VCaP (cell line): ENCODE measurements around the gene ATG4D.

ENCODE experiments used
- H3K27ac ChIP-seq: fragments of 450-650 bp; 2 replicates; pipeline ENCODE4 v1.5.1; 2017
- TF ChIP-seq, protein P1 (sequence below): fragments of 450-650 bp; conservative IDR thresholded peaks from 2 replicates; pipeline ENCODE4 v1.5.1; 2017; ENCODE audit warnings: mild to moderate bottlenecking, moderate library complexity

ATG4D gene

DNA sequence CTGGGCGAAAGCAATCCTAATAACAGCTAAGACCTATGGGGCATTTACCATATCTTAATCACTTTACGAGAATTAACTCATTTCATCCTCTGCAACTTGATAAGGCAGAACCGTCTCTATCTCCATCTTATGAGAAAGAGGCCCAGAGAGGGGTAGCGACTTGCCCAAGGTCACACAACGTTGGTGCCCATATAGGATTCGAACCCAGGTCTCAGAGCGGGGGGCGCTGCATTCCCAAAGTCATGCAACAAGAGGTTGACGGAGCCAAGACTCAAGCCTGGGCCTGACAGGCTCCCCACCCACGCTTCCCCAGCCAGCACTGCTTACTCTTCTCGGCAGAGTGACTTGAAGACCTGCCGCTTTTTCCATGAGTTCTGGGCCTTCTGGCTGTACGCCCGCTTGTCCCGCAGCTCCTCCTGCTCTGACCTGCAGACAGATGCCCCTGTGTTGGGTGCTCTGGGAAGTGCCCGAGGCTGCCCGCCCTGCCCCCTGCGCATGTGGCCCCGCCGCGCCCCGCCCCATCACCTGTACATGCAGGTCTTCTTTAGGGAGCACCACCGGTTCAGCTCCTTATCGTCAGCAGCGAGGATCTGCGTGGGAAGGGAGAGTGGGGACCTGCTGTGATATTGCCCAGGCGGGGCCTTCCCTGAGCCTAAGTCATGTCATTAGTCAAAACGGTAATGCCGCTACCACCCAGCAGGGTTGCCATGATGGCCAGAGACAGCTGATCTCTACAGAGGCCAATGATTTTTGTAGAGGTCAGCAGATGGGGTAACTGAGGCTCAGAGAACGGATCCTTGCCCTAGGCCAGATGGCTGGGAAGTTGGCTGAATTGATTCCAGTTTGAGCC is 11.3 kb downstream of the ATG4D start:
- TF ChIP-seq, protein P1, sequence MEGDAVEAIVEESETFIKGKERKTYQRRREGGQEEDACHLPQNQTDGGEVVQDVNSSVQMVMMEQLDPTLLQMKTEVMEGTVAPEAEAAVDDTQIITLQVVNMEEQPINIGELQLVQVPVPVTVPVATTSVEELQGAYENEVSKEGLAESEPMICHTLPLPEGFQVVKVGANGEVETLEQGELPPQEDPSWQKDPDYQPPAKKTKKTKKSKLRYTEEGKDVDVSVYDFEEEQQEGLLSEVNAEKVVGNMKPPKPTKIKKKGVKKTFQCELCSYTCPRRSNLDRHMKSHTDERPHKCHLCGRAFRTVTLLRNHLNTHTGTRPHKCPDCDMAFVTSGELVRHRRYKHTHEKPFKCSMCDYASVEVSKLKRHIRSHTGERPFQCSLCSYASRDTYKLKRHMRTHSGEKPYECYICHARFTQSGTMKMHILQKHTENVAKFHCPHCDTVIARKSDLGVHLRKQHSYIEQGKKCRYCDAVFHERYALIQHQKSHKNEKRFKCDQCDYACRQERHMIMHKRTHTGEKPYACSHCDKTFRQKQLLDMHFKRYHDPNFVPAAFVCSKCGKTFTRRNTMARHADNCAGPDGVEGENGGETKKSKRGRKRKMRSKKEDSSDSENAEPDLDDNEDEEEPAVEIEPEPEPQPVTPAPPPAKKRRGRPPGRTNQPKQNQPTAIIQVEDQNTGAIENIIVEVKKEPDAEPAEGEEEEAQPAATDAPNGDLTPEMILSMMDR = no peak
- no peak overlapping the region for H3K27ac ChIP-seq

DNA sequence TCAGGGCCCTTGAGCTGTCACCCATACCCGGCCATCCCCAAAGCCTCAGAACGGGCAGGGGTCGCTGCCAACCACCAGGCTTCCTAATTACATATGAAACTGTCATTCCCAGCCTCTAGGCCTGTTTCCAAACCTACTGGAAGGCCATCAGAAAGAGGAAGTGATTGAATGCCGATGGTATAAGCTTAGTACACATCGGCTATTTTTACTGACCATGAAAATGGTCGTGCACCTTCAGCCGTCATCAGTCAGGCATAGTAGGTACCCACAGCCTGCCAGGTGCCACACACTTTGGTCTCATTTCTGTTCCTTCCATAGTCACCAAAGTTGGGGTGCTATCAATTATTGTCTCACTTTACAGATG is 11.9 kb downstream of the ATG4D start:
- TF ChIP-seq, protein P1 = no peak
- no peak overlapping the region for H3K27ac ChIP-seq

DNA sequence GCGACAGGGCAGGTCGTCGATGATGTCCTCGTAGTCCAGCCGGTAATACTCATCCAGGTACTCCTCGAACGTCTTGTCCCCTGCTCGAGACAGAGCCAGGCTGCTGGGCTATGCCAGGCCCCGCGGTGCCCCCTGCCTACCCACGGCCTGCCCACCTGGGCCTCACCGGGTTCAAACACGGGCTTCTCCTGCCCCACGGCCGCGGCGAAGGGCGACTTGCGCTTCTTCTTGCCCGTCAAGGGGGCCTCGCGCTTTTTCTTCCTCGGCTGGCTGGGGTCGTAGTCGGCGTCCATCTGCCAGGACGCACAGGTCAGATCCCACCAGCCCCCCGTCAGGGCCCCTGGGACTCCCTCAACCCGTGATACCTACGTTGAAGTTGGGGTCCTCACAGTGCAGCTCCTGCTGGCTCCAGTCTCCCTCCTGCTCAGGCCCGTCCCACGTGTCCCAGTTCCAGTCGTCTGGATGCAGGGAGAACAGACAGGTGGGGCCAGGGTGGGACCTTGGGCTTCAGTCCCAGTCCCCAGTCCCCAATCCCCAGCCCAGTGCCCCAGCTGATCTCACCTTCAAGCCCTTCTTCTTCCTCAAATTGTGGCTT is 14.0 kb downstream of the ATG4D start:
- H3K27ac ChIP-seq = no peak overlapping the region
- TF ChIP-seq, protein P1 = no peak

DNA sequence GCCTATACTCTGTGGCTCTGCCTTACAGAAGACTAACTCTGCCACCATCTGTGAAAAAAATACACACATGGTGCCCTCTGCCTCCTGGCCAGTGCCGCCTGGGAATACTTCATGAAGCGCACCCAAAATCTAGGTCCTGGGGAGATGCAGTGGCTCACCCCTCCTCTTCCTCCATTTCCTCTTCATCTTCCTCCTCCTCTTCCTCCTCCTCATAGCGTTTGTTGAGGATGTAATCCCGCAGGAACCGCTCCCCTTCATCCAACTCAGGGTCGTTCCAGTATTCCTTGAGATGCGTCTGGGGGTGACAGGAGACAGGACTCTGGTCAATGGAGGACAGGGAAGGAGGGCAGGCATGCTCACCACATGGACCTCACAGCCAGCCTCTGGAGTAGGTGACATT is 16.4 kb downstream of the ATG4D start:
- TF ChIP-seq, protein P1 = no peak
- no peak overlapping the region for H3K27ac ChIP-seq

DNA sequence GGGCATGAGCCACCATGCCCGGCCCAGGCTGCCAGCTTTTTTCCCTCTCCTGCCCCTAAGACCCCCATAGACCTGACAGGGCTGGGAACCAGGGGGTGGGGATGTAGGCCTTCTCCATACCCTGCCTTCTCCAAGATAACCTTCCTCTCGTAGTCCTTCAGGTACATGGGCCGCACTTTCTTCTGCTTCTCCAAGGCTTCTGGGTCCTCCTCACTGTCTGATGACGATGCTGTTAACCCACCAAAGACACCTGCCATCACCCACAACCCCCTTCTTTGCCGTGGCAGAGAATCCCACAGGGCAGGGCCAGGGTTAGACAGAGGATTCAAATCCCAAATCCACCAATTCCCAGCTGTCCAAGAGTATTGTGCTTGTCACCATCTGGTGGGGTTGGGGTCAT is 18.9 kb downstream of the ATG4D start:
- H3K27ac ChIP-seq = no peak overlapping the region
- TF ChIP-seq, protein P1 = no peak

DNA sequence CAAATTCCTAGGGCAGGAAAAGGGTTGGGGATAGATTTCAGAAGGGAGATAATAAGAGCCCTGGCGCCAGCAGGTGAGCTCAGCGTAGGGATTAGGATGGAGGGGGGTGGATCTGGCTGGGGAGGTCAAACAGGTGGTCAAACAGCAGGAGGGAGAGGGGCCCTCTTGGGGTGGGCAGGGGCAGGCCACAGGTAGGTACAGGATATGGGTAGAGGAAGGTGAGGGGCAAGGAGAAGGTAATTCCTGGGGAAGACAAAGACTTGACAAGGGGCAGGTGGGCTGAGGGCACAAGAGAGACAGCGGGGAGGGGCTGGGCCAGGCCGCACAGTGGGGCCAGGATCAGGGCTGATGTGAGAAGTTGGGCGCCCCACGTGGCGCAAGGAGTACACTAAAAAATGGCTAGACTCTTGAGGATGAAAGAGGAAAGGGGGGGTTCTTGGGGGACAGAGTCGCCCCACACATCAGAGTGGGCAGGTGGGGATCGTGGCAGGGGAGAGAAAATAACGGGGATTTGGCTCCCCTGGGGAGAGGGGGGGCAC is 21.4 kb downstream of the ATG4D start:
- H3K27ac ChIP-seq = peak overlapping the region; percentile 81

More for the DNA sequence above, 21.4 kb downstream of the ATG4D start:
- TF ChIP-seq, protein P1 = peak; percentile 37
